Fibroblast of skin of left biceps (primary cell): ENCODE measurements around the gene IFT172.

Source experiments
- DNase-seq, 2 experiments: peaks; one replicate each; pipeline ENCODE4 v3.0.0-alpha.2; 2013; ENCODE audit warnings: low read depth in 2 of 2

The IFT172 gene

GRCh38 chr2:27494944-27495554 is 5.5 kb upstream of the IFT172 start, which contains the start of gene FNDC4:
TSS of gene FNDC4 (minus strand) at chr2:27495200. CDS start at chr2:27494679, 521 bp downstream.
- DNase-seq: no peak

GRCh38 chr2:27494284-27494943 is 4.9 kb upstream of the IFT172 start:
- DNase-seq: no peak

GRCh38 chr2:27493948-27494283 is 4.4 kb upstream of the IFT172 start:
- no peak for DNase-seq

- no peak for DNase-seq
These were observed 3.0 kb upstream of the IFT172 start for GRCh38 chr2:27492557-27492956.

- DNase-seq: no peak
These were observed 435 bp downstream of the IFT172 start for GRCh38 chr2:27489118-27489497.

- DNase-seq: no peak
These were observed 4.0 kb downstream of the IFT172 start for GRCh38 chr2:27485496-27485895.

- no peak for DNase-seq
These were observed 17.6 kb downstream of the IFT172 start for GRCh38 chr2:27471961-27472360.

- no peak for DNase-seq
These were observed 25.1 kb downstream of the IFT172 start for GRCh38 chr2:27464443-27464842.

- no peak for DNase-seq
These were observed 28.4 kb downstream of the IFT172 start for GRCh38 chr2:27461118-27461517.

GRCh38 chr2:27453968-27454367 is 35.6 kb downstream of the IFT172 start:
- no peak for DNase-seq

GRCh38 chr2:27451095-27451494 is 38.4 kb downstream of the IFT172 start:
- DNase-seq: no peak

GRCh38 chr2:27448381-27448780 is 41.2 kb downstream of the IFT172 start:
- DNase-seq: no peak

GRCh38 chr2:27446057-27446456 is 43.5 kb downstream of the IFT172 start:
- no peak for DNase-seq

GRCh38 chr2:27445615-27446014 is 43.9 kb downstream of the IFT172 start:
- DNase-seq: no peak

GRCh38 chr2:27445155-27445554 is 44.4 kb downstream of the IFT172 start:
- no peak for DNase-seq

GRCh38 chr2:27442920-27443282 is 46.6 kb downstream of the IFT172 start:
- DNase-seq: no peak

- DNase-seq: no peak
These were observed 47.3 kb downstream of the IFT172 start, which contains the start of gene KRTCAP3 for GRCh38 chr2:27441958-27442919. TSS of gene KRTCAP3 (plus strand) at chr2:27442381. CDS start at chr2:27442413, 32 bp downstream.

- DNase-seq: no peak
These were observed 48.2 kb downstream of the IFT172 start for GRCh38 chr2:27441226-27441926.

GRCh38 chr2:27435628-27436027 is 53.9 kb downstream of the IFT172 start:
- DNase-seq: no peak

GRCh38 chr2:27431395-27431794 is 58.1 kb downstream of the IFT172 start:
- no peak for DNase-seq

- DNase-seq: peak; percentile 35 to 42
These were observed 60.5 kb downstream of the IFT172 start for GRCh38 chr2:27428978-27429541.
